GM12864 (cell line): ENCODE data around the gene MYLK2.

Experiments used
- DNase-seq: peaks from one replicate; pipeline ENCODE4 v3.0.0-alpha.2; 2011; ENCODE audit warnings: low read depth
- H3K4me3 ChIP-seq: 2 replicates; pipeline ENCODE4 v1.5.1; 2011; ENCODE audit warnings: mild to moderate bottlenecking, low read depth, low read length, control low read depth
- TF ChIP-seq, protein P1 (sequence below): IDR thresholded peaks from 2 replicates; pipeline ENCODE4 v1.5.1; 2011; ENCODE audit warnings: low read depth, mild to moderate bottlenecking, moderate library complexity, low read length, control low read depth, inconsistent platforms; ENCODE audit errors: missing control alignments

The MYLK2 gene

DNA sequence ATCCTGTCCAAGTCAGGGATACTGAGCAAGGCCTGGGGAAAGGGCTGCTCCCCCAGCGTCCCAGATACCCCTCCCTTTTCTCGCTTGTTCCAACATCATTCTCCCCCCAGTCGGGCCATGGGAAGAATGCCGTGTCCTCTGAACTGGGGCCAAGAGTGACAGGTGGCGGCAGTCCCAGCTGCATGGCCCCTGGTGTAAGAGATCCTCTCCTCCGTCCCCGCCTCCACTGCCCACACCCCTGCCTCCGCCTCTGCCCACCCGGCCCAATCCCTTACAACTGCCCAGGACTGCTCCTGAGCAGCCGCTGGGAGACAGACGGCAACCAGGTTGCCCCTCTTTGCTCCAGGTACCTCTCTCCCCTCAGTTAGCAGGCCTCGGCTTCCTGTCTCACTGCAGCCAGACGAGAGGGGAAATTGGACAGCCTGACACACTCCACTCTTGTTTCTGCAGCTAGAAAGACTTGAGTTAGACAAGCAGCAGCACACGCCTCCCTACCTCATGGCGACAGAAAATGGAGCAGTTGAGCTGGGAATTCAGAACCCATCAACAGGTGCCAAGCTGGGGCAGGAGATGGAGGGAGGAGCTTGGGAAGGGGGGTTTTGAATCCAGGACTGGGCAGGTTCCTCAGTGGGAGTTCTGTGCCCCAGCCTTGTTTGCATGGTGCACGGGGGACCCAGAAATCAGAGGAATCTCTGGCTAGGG lies at the start of gene MYLK2:
Gene MYLK2, plus strand, starts transcription at position 274 of the 702 bp plus-strand sequence. Its CDS starts 225 bp downstream, at position 499.
- TF ChIP-seq, protein P1, sequence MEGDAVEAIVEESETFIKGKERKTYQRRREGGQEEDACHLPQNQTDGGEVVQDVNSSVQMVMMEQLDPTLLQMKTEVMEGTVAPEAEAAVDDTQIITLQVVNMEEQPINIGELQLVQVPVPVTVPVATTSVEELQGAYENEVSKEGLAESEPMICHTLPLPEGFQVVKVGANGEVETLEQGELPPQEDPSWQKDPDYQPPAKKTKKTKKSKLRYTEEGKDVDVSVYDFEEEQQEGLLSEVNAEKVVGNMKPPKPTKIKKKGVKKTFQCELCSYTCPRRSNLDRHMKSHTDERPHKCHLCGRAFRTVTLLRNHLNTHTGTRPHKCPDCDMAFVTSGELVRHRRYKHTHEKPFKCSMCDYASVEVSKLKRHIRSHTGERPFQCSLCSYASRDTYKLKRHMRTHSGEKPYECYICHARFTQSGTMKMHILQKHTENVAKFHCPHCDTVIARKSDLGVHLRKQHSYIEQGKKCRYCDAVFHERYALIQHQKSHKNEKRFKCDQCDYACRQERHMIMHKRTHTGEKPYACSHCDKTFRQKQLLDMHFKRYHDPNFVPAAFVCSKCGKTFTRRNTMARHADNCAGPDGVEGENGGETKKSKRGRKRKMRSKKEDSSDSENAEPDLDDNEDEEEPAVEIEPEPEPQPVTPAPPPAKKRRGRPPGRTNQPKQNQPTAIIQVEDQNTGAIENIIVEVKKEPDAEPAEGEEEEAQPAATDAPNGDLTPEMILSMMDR, result no peak
- no peak within 1 kb of the TSS for H3K4me3 ChIP-seq
- DNase-seq, result no peak

DNA sequence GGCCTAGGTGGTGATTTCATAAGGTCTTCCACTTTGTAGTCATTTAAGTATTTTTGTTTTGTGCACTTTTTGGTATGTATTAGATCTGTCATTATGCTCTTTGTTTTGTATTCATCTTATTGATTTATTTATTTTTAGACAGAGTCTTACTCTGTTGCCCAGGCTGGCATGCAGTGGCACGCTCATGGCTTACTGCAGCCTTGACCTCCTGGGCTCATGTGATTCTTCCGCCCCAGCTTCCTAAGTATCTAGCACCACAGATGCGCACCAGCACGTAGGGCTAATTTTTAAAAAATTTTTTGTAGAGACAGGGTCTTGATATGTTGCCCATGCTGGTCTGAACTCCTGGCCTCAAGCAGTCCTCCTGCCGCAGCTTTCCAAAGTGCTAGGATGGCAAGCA lies 49.5 kb upstream of the MYLK2 start:
- DNase-seq, result no peak
- H3K4me3 ChIP-seq, result no peak overlapping the region
- TF ChIP-seq, protein P1, result no peak

DNA sequence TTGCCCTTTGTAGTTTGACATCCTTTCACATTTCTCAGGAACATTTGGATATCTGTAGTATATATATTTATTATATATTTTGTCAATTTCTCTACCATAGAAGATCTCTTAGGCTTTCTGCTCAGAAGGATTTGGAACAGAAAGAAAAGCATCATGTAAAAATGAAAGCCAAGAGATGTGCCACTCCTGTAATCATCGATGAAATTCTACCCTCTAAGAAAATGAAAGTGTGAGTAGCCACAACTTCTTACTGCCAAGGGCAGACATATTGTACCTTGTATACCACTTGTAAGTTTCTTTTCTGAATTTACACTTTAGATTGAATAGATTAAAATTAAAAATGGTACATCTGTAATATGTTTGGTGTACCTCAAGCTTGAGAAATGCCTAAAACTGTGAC lies 48.9 kb upstream of the MYLK2 start:
- H3K4me3 ChIP-seq, result no peak overlapping the region
- no peak for DNase-seq
- TF ChIP-seq, protein P1, result no peak

DNA sequence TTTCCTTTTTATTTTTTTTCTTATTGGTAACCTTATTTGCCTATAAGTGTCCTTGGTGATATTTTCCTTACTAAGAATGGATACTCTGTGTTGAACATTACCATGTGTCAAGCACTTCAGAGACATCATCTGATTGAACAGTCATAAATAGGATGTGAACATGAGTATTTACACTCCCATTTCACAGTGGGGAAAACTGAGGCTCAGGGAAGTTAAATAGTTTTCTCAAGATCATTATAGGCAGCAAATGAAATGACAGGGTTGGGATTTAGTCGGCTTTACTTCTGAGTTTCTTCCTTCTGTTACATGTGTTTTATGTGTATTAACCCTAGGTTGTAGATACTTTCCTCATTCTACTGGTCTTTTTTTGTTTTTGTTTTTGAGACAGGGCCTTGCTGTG lies 44.7 kb upstream of the MYLK2 start:
- TF ChIP-seq, protein P1, result no peak
- no peak for DNase-seq
- H3K4me3 ChIP-seq, result no peak overlapping the region

DNA sequence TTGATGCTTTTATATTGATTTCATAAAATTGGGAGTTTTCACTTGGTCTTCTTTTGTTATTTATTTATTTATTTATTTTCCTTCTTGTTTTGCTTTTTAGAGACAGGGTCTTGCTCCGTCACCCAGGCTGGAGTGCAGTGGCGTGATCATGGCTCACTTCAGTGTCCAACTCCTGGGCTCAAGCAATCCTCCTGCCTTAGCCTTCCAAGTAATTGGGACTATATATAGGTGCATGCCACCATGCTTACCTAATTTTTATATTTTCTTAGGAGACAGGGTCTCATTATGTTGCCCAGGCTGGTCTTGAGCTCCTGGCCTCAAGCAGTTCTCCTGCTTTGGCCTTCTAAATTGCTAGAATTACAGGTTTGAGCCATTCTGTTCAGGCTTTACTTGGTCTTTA lies 38.3 kb upstream of the MYLK2 start:
- TF ChIP-seq, protein P1, result no peak
- no peak for DNase-seq

DNA sequence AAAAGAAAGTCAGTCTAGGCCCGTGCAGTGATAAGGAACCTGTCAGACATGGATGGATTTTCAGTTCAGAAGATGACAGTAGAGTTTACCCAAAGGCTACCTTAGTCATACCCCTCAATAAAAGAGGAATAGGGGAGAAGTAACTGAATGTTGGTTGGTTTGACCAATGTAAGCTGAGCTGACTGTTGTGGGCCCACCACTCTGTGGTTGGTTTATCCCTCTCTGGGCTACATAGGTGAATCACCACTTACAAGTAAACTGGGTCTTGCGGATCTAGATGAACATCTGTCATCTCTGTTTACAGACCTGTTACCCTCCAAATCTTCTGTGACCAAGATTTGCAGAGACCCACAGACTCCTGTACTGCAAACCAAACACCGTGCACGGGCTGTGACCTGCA lies 37.2 kb upstream of the MYLK2 start:
- H3K4me3 ChIP-seq, result no peak overlapping the region
- no peak for DNase-seq
- TF ChIP-seq, protein P1, result no peak

More for the DNA sequence above, 38.3 kb upstream of the MYLK2 start:
- no peak overlapping the region for H3K4me3 ChIP-seq
